Measurements from ENCODE around the gene ZNF787.
"Not testable (repeated sequence)": the region's sequence is repeated elsewhere in the genome, so short reads cannot be mapped to it uniquely, and the experiment has no call there.

The ZNF787 gene

GRCh38 chr19:56119582-56119978 lies 1.5 kb downstream of the ZNF787 start:
- DNase-seq: no peak

GRCh38 chr19:56118666-56119581 lies 2.2 kb downstream of the ZNF787 start:
- no peak for DNase-seq

- DNase-seq: no peak
Measured at GRCh38 chr19:56117889-56118288, 3.2 kb downstream of the ZNF787 start.

GRCh38 chr19:56117376-56117884 lies 3.7 kb downstream of the ZNF787 start:
- DNase-seq: no peak

GRCh38 chr19:56116606-56117005 lies 4.5 kb downstream of the ZNF787 start:
- no peak for DNase-seq

GRCh38 chr19:56115490-56115889 lies 5.6 kb downstream of the ZNF787 start:
- no peak for DNase-seq

GRCh38 chr19:56114778-56115110 lies 6.4 kb downstream of the ZNF787 start:
- no peak for DNase-seq

GRCh38 chr19:56114051-56114777 lies 6.9 kb downstream of the ZNF787 start:
- no peak for DNase-seq

GRCh38 chr19:56113074-56113632 lies 7.9 kb downstream of the ZNF787 start:
- DNase-seq: no peak

GRCh38 chr19:56112313-56112709 lies 8.8 kb downstream of the ZNF787 start:
- no peak for DNase-seq

- no peak for DNase-seq
Measured at GRCh38 chr19:56111601-56112312, 9.3 kb downstream of the ZNF787 start.

- DNase-seq: no peak
Measured at GRCh38 chr19:56110515-56111448, 10.3 kb downstream of the ZNF787 start.

- DNase-seq: no peak
Measured at GRCh38 chr19:56109226-56109625, 11.9 kb downstream of the ZNF787 start.

GRCh38 chr19:56108447-56109195 lies 12.5 kb downstream of the ZNF787 start:
- DNase-seq: no peak

GRCh38 chr19:56107626-56108351 lies 13.3 kb downstream of the ZNF787 start:
- DNase-seq: no peak

GRCh38 chr19:56106993-56107392 lies 14.1 kb downstream of the ZNF787 start:
- DNase-seq: no peak

GRCh38 chr19:56106397-56106849 lies 14.7 kb downstream of the ZNF787 start:
- DNase-seq: no peak

- not testable (repeated sequence) for DNase-seq
Measured at GRCh38 chr19:56105831-56106396, 15.2 kb downstream of the ZNF787 start.

GRCh38 chr19:56105090-56105701 lies 15.9 kb downstream of the ZNF787 start:
- no peak for DNase-seq

Measured in T1000 (cell line).